Bone marrow (tissue), 2 donors: ENCODE data around the gene LCN12.

Experiments used
- DNase-seq, 2 donors: peaks; one replicate each; lab custom pipeline; 2025; lab: John Stamatoyannopoulos, UW

The LCN12 gene

DNA sequence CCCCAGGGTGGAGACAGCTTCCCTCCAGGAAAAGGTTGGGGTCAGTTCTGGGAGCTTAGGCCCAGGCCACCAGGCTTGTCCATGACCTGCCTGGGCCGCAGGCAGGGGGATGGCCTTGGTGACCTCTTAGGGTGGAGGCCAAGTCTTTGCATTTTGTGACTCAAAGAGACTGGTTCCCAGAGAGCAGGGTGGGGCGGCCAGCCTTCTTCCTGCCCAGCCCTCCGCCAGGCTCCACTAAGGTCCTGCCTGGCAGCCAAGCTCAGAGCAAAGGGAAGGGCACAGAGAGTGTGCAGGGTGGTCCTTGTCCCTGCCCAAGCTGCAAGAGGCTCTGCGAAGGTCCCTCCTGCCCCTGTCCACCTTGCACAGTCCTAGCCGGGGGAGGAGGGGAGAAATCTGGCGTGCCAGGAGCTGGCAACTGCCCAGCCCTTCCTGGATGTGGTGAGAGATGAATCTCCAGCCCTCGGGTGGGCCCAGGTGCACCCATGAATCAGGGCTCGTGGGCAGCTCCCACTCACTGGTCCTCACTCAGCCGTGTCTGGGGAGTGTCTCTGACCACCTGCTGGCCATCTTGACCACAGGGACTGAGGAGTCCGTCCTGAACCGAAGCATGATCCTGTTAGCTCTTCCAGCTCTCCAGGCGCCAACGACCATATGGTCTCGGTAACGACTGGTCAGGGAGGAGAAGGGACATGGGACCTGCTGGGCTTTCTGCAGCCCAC is 22.9 kb downstream of the LCN12 start:
- DNase-seq: no peak

DNA sequence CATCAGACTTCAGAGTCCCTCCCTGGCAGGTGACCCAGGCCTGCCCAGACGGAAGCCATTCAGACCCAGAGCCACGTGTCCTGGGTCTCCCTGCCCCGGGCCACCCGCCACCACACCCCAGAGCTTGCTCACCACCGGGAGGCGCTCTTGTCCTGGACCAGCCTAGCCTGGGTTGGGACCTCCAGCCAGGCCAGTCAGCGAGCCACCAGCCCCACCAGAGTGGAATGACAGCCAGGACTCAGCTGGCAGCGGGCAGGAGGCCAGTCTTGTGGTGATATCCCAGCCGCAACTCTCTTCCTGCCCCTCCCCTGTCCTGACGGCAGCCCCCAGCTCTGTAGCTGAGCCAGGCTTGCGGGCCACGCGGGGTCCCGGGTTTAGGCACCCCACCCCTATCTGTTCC is 23.6 kb downstream of the LCN12 start:
- peak in 1 of 2 donors; percentile 12 for DNase-seq

DNA sequence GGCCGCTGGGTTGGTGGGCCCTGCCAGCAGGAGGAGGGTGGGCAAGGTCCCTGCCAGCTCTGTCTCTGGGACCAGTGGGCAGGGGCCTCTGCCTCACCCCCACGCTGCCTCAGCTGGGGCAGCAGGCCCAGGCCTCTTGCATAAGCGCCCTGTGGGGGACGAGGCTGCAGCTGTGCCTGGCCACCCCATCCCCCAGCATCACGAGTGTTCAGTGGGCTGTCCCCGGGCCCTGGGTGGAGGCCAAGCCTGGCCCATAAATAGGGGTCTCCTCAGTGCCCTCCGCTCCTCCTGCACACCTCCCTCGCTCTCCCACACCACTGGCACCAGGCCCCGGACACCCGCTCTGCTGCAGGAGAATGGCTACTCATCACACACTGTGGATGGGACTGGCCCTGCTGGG is 25.1 kb downstream of the LCN12 start, which contains the start of gene PTGDS:
TSS of gene PTGDS (plus strand) at position 282 of the 400 bp plus-strand sequence. CDS start at position 357, 75 bp downstream.
- no peak for DNase-seq

DNA sequence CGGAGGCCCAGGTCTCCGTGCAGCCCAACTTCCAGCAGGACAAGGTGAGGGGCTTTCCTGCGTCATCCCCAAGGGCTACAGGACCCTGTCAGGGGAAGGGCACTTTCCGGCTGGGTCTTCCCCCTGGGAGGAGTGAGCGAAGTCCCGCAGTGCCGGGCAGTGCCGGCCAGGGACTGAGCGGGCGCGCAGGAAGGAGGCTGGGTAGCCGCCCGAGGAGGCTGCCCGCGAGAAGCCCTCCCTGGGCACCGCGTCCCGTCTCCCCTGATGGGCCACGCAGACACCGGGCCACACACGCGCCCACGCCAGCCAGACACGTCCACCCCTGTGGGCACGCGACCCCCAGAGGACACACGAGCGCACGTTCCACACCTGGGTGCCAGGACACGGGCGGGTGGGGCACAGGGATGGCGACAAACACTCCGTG is 25.6 kb downstream of the LCN12 start:
- no peak for DNase-seq

DNA sequence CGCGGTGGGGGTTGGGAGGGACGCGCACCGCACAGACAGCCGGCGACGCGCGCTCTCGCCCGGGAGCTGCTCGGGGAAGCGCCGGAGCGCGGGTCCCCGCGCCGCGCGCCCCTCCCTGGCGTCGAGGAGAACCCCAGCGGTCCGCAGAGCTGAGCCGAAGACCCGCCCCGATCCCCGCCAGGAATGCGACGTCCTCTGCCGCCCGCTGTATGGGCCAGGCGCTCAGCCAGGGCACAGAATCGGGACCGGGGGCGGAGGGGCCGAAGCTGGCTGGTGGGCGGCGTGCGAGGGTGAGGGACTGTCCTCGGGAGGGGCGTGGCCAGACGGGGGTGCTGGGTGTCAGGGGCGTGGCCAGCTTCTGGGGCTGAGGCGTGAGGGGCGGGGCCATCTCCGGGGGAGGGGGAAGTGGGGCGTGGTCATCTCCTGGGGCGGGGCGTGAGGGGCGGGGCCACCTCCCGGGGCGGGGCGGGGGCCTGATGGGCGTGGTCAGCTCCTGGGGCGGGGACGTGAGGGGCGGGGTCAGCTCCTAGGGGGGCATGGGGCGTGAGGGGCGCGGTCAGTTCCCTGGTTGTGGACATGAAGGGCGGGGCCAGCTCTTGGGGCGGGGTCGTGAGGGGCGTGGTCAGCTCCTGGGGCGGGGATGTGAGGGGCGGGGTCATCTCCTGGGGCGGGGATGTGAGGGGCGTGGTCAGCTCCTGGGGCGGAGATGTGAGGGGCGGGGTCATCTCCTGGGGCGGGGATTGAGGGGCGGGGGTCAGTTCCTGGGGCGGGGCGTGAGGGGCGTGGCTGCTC is 26.2 kb downstream of the LCN12 start:
- DNase-seq: peak in 1 of 2 donors; percentile 77

DNA sequence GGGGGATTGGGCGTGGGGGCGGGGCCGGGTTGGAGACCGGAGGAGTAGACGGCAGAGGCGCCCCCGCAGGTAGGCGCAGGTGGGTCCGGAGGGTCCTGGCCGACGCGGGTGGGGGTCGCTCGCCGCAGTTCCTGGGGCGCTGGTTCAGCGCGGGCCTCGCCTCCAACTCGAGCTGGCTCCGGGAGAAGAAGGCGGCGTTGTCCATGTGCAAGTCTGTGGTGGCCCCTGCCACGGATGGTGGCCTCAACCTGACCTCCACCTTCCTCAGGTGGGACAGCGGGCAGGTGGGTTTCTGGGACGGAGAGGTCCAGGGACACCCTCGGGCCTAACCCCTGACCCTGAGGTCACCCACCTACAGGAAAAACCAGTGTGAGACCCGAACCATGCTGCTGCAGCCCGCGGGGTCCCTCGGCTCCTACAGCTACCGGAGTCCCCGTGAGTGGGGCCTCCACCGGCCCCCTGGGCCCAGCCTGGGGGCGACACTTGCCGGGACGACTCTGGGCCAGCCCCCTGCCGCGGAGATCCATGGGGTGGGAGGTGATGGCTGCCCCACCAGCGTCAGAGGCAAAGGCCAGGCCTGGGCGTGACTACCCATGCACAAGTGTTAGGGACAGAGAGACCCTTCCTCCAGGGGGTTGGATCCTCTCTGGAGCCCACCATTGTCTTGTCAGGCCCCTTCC is 26.9 kb downstream of the LCN12 start:
- no peak for DNase-seq

DNA sequence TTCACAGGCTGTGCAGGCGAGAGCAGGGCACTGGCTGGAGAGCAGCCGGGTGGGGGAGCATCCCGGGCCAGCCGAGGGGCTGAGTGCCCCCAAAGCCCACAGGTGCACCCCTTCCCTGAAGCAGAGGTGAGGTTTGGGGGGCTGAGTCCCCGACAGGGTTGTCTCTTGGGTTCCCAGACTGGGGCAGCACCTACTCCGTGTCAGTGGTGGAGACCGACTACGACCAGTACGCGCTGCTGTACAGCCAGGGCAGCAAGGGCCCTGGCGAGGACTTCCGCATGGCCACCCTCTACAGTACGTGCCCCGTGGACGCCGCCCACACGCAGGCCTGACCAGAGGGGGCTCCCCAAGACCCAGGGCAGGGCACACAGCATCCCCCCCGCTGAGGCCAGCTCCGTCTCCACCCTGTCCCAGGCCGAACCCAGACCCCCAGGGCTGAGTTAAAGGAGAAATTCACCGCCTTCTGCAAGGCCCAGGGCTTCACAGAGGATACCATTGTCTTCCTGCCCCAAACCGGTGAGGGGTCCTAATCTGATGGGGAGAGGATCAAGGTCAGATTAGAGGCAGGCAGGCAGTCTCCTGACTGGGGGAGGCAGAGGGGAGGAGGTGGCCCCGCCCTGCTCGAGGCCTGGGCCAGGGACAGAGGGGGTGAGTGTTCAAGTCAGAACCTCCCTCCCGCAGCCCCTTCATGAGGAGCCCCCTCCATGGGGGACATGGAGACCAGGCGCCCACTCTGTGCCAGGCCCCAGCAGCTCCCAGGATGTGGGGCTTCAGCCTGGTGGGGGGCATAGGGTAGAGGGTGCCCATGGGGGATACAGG is 27.9 kb downstream of the LCN12 start:
- DNase-seq: no peak

DNA sequence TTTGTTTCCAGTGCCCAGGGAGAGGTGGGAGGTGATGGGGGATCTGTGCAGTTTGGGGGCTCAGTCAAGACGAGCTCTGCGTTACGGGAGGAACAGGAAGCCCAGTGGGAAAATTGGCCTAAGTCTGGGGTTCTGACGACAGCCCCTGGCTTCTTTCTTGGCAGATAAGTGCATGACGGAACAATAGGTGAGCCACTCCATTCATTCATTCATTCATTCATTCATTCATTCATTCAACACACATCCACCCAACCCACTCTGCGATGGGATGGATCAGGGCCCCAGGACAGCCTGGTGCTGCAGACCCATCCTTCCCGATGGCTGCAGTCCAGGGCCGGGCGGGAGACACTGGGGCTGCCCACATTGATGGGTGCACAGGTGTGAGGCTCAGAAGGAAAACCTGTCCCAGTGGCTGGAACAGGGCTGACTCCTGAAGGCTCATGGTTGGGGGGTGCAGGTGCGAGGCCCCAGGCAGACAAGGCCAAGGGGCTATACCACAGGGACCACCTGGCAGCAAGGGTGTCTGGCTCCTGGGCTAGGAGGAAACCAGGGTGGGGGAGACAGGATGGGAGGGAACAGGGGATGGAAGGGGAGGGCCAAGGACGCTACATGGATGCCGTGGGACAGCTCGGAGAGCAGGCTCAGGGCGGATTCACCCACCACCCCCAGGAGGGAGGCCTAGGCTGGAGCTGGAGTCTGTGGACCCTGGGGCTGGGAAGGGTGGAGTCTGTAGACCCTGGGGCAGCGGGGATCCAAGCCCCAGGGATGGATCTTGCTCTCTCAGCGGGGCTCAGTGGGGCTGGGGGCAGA is 28.8 kb downstream of the LCN12 start:
- no peak for DNase-seq

DNA sequence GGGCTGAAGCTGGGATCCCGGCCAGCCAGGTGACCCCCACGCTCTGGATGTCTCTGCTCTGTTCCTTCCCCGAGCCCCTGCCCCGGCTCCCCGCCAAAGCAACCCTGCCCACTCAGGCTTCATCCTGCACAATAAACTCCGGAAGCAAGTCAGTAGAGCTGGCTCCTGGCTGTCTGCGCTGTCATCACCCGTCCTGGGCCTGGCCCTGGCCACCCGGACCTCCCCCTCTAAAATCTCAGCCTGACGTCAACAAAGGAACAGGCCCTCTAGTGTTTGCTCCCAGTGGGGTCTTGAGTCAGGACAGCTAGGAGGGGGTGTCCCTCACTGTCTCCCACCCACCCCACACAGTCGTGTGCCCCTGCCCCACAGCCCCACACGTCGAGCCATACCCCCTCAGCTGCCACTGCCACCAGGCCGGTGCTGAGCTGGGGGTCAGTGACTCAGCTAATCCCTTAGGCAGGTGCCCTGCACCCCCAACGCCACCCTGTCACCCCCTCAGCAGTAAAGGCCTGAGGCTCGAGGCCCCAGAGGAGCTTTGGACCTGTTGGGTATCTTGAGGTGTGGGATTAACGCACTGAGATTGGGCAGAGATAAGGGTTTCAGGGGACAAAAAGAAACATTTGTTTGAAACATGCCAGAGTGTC is 29.6 kb downstream of the LCN12 start:
- DNase-seq: no peak

DNA sequence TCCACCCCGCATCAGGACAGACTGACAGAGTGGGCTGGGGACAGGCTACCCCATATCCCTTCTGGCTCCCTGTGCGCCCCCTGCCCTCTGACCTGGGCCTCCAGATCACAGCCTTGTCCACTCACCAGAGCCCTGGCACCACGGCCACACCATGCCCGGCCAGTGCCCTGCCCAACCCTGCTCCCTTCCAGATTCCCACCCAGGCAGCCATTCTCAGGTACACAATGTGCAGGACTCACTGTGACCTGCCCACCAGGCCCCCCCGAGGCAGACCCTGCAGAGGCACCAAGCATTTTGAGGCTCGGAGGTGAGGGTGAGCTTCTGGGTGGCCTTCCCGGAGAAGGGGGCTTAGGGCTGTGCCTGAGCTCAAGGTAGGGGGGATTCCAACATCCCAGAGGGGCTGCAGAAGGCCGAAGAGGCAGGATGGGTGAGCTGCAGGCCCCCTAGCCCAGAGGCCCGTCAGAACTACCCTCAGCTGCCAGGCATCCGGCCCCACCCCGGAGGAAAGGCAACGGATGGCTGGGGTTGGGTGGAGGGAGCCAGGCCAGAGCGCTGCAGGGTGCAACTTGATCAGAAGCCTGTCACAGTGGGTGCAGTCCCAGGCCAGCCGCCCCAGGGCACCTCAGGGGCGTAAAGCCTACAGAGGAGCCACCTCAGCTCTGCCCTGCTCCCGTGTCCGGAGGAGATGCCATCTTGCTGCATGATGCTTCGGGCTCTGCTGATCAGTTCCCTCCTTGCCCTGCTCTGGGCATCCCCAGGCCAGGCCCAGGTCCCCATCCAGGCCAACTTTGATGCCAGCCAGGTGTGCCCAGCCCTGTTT is 30.4 kb downstream of the LCN12 start, which contains the start of gene LCNL1:
TSS of gene LCNL1 (plus strand) at position 762 of the 820 bp plus-strand sequence. CDS start 594 bp downstream, outside the sequence.
- no peak for DNase-seq

DNA sequence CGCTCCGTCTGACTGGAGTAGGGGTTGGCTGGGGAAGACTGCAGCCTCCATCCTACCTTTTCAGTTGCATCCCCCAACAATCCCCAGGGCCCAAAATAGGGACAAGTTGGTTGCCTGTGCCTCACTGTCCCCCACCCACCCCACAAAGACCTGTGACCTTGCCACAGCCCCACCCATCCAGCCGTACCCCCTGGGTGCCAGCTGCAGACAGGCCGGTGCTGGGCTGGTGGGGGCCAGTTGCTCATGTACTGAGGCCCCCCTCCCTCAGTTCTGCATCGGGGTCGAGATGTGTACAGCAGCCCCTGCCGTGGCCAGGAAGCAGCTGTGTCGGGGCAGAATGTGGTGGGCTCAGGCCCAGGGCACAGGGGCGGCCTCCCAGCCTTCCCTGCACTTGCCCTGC is 31.1 kb downstream of the LCN12 start:
- no peak for DNase-seq

DNA sequence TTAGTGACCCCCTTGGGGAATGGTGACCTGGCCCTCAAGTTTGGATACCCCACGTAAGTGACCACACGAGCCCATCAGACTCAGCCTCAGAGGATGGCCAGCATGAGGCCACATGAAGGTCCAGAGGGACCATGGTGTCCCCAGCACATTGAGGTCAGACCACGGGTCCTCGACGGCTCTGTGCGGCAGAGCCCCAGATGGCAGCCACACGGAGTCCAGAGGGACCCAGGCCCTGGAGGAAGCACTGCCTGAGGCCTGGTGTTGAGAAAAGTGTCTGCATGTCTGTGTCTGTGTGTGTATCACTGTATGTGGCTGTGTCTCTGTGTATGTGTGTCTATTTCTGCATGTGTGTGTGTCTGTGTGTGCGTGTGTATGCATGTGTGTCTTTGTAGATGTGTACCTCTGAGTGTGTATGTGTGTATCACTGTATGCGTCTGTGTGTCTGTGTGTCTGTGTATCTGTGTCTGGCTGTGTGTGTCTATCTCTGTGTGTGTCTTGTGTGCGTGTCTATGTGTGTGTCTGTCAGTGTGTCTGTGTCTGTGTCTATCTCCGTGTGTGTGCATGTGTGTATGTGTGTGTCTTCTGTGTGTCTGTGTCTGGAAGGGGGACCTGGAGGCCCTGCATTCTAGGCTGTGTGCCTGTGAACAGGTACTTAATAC is 31.7 kb downstream of the LCN12 start:
- DNase-seq: no peak

DNA sequence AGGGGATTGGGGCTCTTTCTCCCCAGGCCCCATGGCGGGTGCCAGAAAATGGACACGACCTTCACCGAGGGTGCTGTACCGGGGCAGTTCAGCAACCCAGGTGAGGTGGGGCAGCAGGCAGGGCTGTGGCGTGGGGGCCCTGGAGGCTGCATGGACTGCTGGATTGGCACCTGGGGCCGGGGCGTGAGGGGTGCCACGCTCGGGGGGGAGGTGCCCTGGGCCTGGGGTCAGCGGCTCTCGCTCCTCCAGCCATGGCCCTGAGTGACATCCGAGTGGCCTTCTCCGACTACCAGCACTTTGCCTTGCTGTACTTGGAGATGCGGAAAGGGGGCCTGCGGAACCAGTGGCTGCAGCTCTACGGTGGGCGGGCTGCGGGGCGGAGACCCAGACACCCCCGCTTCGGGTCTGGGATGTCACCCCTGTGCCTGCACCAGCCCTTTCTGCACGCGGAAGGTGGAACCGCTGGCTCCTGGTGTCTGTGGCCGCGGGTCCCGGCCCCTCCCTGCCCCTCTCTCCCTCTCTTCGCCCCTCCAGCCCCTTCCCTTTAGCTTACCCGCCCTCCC is 32.5 kb downstream of the LCN12 start:
- no peak for DNase-seq

DNA sequence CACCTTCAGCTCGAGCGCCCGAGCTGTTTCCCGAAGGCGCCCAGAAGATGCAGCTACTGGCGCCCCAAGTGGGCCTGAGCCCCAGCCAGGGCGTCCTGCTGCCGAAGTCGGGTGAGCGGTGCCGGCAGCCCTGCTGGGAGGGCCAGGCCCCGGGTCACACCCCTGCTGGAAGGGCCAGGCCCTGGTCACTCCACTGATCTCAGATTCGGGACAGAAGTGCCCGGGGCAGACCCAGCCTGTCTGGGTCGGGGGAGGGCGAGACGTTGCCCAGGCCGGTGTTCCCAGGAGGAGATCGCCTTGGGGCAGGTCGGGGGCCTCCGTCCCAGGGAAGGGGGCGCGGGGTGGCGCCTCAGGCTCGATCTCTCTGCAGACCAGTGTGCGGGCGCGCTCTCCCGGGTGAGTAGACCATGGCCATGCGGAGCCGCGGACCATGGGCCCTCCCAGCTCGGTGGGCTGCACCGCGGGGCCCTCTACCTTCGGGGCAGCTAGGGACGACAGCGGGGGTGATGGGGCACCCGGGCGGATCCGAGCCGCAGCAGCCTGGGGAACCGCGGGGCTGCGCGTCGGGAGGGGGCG is 33.0 kb downstream of the LCN12 start:
- no peak for DNase-seq

DNA sequence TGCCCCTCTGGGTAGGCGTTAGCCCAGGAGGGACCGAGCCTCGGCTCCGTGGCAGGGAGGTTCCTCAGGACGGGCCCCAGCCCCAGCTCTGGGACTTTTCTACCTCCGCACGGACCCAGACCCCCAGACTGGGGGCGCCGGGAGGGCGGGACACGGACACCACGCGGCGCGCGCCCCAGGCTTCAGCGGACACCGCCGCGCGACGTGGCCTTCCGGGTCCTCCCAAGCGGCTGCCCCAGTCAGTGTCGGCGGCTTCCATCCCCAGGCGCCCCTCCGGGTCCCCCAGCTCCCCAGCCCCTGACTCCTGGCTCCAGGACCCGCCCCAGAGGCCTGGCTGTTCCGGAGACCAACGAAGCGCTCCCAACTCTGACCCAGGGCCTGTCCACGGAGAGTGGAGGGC is 33.8 kb downstream of the LCN12 start:
- no peak for DNase-seq

DNA sequence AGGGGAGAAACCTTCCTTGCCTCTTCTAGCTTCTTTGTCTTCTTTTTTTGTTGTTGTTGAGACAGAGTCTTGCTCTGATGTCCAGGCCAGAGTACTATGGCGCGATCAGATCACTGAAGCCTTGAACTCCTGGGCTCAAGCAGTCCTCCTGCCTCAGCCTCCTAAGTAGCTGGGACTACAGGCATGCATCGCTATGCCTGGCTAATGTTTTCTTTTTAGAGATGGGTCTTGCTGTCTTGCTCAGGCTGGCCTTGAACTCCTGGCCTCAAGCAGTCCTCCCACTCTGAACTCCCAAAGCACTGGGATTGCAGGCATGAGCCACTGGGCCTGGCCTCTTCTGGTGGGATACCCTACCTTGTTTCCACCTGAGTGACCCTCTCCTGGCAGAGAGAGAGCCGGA is 36.8 kb downstream of the LCN12 start:
- no peak for DNase-seq

DNA sequence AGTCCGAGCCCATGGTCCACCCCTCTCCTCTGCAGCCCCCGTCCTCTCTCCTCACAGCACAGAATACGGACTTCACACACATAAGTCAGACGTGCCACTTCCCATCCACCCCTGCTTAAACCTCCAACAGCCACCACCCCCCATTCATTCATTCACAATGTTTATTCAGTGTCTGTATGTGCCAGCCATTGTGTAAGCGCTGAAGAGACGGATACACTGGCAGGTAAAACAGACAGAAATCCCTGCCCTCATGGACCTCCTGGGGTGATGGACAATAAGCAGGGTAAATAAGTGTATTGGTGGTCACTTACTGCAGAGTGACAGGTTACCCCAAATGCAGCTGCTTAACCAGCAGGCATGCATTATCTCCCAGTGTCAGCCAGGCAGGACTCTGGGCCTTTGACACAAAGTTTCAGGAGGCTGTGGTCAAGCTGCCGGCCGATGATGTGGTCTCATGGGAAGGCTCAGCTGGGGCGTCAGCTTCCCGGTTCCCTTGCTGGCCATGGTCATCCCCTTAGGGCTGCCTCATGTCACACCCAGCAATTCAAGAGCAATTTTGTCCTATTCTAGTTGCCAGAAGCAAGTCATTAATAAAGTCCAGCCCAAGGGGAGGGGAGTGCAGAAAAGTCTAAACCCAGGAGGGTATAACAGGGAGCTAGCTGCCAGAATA is 38.3 kb downstream of the LCN12 start:
- no peak for DNase-seq
